Stimulated activated CD4-positive, alpha-beta T cell treated with anti-CD3 and anti-CD28 coated beads, Interleukin-12 subunit alpha, Interleukin-12 subunit beta, amount 100 ng/mL, for 4 hours (primary cell): ENCODE measurements around the gene SIGLEC6.
"Not testable (repeated sequence)": the region's sequence is repeated elsewhere in the genome, so short reads cannot be mapped to it uniquely, and the experiment has no call there.

Experiments used
- DNase-seq: peaks from one replicate; pipeline ENCODE4 v3.0.0-alpha.2; 2020

Gene SIGLEC6

GRCh38 chr19:51508059-51508733, 23.3 kb downstream of the SIGLEC6 start:
- no peak for DNase-seq

DNA sequence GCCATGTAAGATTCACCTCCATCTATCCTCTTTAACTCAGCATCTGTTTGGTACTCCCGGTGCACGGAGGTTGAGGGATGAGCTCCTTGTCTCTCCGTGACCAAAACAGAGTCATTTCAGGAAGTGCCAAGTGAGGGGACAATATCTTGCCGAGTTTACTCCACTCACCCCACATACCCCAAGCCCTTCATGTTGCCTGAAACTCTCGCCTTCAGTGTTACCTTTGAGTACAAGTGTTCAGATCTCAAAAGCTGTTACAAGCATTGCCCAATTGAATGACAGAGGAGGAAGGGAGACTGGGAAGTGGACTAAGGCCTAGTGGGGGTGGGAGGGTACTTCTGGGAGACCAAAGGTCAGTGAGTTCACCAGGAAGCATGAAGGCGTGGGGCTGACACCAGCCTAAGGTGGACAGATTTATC, 23.8 kb downstream of the SIGLEC6 start:
- DNase-seq: no peak

GRCh38 chr19:51507192-51507591, 24.3 kb downstream of the SIGLEC6 start:
- DNase-seq: no peak

GRCh38 chr19:51505904-51506303, 25.6 kb downstream of the SIGLEC6 start:
- no peak for DNase-seq

- no peak for DNase-seq
Measured at GRCh38 chr19:51503896-51504295, 27.6 kb downstream of the SIGLEC6 start.

- DNase-seq: no peak
Measured at GRCh38 chr19:51503286-51503817, 28.1 kb downstream of the SIGLEC6 start.

DNA sequence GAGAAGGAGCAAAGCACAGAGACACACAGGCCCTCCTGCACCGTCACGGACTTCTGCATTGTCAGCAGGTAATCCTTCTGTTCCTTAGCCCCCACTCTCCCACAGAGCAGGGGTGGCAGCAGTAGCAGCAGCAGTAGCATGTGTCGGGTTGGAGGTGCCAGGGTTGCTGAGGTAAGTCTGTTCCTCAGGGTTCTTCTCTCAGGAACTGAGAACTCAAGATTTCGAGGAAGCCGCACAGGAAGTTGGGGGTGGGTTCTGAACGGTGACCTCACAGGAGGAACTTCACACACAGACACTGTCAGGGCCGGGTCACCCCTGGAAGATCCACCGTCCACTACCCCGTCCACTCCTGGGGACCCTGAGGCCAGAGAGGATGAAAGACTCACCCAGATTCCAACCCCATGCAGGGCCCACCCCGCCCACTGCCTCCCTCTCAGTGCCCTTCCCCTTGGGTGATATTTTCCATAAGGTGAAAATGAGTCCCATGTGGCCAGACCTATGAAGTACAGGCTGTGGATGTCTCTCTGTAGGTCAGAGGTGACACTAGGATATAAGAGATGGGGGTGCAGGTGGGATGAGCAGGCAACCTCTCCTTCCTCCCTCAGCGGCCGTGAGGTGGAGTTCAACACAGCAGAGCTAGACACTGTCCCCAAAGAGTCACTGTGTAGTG, 29.7 kb downstream of the SIGLEC6 start, which contains the start of gene SIGLEC12:
SIGLEC12 (minus strand) TSS at position 207 of the 670 bp plus-strand sequence; CDS start at position 140, 67 bp downstream.
- no peak for DNase-seq

GRCh38 chr19:51500931-51501330, 30.5 kb downstream of the SIGLEC6 start:
- not testable (repeated sequence) for DNase-seq

DNA sequence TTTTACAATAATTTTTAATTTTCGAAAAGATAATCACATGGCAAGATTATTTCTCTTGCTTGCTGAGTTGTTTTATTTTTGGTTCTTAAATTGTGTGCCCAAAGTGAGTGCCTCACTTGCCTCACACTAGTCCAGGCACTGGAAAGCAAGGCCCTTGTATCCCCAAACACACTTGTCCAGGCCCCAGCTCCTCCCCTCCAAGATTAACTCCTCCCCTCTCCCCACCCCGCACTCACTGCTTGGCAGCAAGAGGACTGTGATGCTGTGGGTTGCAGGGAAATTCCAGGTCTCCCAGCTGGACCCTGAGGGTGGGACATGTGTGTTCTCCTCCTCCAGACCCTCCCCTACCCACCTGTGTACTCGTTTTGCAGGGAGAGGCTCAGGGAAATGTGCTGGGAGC, 33.8 kb downstream of the SIGLEC6 start:
- no peak for DNase-seq

GRCh38 chr19:51493776-51494175, 37.7 kb downstream of the SIGLEC6 start:
- DNase-seq: no peak

GRCh38 chr19:51491586-51491985, 39.9 kb downstream of the SIGLEC6 start:
- no peak for DNase-seq

GRCh38 chr19:51490676-51491075, 40.8 kb downstream of the SIGLEC6 start:
- DNase-seq: no peak

DNA sequence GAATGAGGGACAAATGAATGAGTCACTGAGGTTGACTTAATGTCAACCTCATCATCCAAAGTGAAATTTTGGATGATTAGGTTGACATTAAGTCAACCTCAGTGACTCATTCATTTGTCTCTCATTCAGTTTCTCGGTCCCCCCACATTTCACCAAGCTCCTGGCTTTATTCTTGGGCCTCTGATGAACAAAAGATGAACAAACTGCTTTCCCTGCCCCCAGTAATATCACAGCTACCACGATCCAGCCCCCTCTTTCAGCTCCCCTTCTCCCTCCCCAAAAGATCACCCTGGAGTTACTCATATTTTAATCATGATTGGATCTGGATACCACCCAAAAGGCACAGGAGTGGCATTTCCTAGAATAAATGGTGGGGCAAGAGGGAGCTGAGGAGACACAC, 42.4 kb downstream of the SIGLEC6 start:
- DNase-seq: no peak

DNA sequence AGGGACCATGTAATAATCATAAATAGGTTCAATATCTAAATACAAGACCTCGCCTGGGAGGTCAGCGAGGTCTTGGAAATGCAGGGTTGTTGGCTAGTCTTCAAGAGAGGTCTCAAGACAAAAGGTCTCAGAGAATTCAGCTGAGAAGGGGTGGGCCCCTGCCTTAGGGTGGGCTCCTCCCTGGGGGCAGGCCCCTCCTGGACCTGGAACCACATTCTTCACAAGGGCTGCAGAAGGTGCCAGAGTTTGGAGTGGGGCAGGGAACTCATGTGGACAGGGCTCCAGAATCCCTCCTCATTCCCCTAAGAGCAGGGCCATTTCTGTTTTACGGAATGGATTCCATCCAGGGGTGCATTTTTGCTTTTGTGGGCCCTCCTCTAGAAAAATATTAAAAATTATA, 43.0 kb downstream of the SIGLEC6 start:
- no peak for DNase-seq

DNA sequence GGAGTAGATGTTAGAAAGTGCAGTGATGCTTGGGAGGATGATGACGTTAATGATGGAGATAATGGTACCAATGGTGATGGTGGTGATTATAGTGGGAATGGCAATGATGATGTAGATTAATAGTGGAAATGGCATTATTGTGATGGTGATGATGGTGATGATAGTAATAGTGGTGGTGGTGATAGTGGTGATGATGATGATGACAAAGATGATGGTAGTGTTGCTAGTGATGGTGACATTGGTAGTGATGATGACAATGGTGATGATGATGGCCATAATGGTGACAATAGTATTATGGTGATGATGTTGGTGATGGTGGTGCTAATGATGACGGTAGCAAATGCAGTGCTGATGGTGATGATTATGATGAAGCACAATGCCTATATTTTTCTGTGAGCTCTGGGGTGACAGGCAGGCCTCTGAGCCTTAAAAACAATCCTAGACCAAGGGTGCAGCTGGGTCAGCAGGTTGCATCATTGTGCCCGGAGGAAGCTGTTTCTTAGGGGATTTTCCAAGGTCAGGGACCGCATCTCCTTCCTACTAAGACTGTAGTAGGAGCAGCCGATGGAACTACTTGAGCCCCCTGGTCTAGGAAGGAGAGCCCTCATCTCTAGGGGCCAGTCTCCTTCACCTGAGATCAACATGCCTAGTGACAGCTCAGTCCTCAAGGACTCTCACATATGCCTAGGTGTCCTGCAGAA, 45.4 kb downstream of the SIGLEC6 start:
- no peak for DNase-seq

- DNase-seq: peak; percentile 22
Measured at GRCh38 chr19:51480590-51480989, 50.9 kb downstream of the SIGLEC6 start.

DNA sequence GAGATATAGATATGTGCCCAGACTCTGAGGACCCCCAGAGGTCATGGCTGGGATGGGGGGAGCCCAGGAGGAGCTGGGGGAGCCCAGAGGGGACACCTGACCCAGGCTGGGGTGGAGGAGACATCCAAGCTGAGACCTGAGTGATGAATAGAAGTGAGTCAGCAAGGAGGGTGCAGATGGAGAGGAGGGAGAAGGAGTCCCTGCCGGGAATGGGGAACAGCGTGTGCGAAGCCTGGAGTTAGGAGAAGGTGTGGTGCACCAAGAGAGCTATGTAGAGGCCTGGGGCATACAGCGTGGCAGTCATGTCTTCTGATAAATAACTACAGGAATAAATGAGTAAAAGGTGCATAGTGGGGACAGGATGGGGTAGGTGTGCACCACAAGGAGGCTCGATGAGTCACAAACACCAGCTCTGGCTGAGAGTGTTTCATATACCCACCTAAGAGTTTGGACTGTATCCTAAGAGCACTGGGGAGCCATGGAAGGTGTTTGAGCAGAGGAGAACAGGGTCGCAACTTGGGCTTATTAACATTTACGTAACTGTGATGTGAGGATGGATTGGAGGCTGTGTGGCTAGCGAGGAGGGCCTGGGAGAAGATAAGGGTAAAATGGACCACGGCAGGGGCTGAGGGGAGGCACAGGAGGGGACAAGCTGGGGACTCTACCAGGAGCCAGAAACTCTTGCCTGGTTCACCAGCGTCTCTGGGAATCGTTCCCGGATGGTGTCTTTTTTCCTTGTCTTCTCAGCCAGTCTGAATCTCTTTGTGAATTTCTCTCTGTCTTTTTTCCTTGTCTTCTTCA, 51.7 kb downstream of the SIGLEC6 start:
- DNase-seq: peak; percentile 20

GRCh38 chr19:51478381-51479234, 52.9 kb downstream of the SIGLEC6 start, which contains the start of gene CEACAM18:
Gene CEACAM18 (plus strand): TSS chr19:51478539.
- no peak for DNase-seq

GRCh38 chr19:51477344-51477743, 54.1 kb downstream of the SIGLEC6 start:
- DNase-seq: no peak

- DNase-seq: no peak
Measured at GRCh38 chr19:51476164-51476563, 55.3 kb downstream of the SIGLEC6 start.

DNA sequence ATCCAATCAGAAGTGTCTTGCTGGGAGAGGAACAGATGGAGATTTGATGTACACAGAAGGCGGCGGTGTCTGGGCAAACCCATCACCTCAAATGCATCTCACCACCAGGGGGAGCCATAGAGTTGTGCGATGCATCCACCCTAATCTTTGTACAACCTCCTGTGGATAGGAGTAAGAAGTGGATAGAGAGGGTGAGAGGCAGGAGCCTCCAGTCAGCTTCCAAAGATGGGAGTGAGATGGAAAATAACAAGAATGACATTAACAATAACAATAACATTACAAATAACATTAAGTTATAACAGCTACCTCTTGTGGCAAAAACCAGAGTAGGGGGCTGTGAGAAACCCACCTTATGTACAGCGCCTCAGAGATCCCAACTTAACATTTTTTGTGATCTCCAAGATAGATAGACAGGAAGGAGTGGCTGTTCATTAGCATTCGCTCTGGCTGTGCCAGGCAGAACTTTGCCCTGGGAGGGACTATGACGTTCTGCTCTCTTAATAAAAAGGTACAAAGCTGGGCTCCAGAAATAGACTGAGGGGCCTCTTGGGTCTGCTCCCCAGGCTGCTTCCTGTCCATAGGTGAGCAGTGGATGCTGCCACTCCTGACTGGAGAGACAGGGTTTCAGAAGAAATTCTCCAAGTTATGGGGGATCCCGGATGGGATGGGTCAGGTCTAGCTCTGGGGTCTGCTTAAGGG, 58.3 kb downstream of the SIGLEC6 start:
- DNase-seq: peak; percentile 87
